ENCODE measurements around the gene UVRAG. TPM values are rescaled to one million over a fixed set of nuclear protein-coding genes. Genes with fewer than 3 reads are reported as not detected.

UVRAG gene
- total and polyA plus RNA-seq, 7 donors: 6.2 to 16.8 (median 13.6) TPM

DNA sequence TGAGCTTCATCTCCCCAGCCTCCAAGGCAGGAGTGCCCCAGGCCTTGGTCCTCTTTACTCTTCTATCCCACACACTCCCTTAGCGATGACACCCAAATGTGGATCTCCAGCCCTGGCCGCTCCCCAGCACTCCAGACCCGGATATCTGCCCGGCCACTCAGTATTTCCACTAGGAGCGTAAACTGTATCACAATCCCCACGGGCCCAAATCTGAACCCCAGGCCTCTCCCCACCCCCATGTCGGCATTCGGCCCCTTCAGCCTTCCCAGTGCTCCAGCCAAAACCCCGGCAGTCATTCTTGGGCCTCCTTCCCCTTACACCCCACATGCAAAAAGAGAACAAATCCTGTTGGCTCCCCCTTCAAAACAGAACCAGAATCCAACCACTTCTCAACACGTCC lies 370.5 kb downstream of the UVRAG start:
- H3K27me3 ChIP-seq (ENCODE audit: insufficient read depth in 3 of 3, low read length in 2 of 3): no peaks in the 10 kb centered on the region
- DNase-seq (no peak), ATAC-seq (peak in 1 of 4 donors; percentile 0)
- H3K9me3 ChIP-seq: no peaks in the 10 kb centered on the region
- peaks cover 21% of the 10 kb centered on the region for H3K4me1 ChIP-seq
- H3K27ac ChIP-seq: peak overlapping the region; percentile 88
- peaks cover 0 to 13% of the 10 kb centered on the region in 2 donors for H3K36me3 ChIP-seq (ENCODE audit: insufficient read depth in 1 of 2, low read depth in 1 of 2)
- intact Hi-C loops (cut with DNase I): no loop called here
- no peak overlapping the region for H3K4me3 ChIP-seq
- TF ChIP-seq, protein P1, sequence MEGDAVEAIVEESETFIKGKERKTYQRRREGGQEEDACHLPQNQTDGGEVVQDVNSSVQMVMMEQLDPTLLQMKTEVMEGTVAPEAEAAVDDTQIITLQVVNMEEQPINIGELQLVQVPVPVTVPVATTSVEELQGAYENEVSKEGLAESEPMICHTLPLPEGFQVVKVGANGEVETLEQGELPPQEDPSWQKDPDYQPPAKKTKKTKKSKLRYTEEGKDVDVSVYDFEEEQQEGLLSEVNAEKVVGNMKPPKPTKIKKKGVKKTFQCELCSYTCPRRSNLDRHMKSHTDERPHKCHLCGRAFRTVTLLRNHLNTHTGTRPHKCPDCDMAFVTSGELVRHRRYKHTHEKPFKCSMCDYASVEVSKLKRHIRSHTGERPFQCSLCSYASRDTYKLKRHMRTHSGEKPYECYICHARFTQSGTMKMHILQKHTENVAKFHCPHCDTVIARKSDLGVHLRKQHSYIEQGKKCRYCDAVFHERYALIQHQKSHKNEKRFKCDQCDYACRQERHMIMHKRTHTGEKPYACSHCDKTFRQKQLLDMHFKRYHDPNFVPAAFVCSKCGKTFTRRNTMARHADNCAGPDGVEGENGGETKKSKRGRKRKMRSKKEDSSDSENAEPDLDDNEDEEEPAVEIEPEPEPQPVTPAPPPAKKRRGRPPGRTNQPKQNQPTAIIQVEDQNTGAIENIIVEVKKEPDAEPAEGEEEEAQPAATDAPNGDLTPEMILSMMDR (IDR thresholded peaks at IDR 0.05): no peak
- 39 to 58% (median 39%) methylated on average over 10 of the region's 10 CpGs for WGBS, 3 donors

DNA sequence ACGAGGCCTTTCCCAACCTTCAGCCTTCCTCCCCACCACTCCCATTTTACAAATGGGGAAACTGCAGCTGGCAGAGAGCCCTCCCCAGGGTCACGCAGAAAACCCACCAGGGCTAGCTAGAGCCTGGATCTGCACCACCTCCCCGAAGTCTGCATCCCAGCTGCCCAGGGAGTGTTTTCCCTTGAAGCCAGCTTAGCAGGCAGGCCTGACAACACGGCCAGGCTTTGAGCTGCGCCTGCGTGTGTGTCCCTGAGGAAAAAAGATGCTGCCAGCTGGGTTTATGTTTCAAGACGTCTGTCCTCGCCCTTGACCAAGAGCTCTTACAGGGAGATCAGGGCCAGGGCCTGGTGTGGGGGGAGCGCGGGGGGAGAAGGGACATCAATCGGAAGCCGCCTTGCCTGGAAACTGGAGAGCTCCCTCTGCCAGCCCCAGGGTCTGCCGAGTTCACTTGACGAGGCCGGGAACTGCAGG lies 371.0 kb downstream of the UVRAG start:
- Histone ChIP-seq H3K4me3 (no peak overlapping the region), H3K4me1 (peaks cover 21% of the 10 kb centered on the region), H3K9me3 (no peaks in the 10 kb centered on the region), H3K36me3 (ENCODE audit: insufficient read depth in 1 of 2, low read depth in 1 of 2) (peaks cover 0 to 17% of the 10 kb centered on the region in 2 donors), H3K27ac (peak overlapping the region; percentile 88), H3K27me3 (ENCODE audit: insufficient read depth in 3 of 3, low read length in 2 of 3) (no peaks in the 10 kb centered on the region)
- DNase-seq: peak; percentile 86 to 91
- intact Hi-C loops (cut with DNase I): no loop called here
- peak; percentile 88 to 95 (median 90) for ATAC-seq
- 13 to 22% (median 16%) methylated on average over 15 of the region's 15 CpGs for WGBS, 3 donors
- TF ChIP-seq, protein P1 (IDR thresholded peaks at IDR 0.05): no peak

DNA sequence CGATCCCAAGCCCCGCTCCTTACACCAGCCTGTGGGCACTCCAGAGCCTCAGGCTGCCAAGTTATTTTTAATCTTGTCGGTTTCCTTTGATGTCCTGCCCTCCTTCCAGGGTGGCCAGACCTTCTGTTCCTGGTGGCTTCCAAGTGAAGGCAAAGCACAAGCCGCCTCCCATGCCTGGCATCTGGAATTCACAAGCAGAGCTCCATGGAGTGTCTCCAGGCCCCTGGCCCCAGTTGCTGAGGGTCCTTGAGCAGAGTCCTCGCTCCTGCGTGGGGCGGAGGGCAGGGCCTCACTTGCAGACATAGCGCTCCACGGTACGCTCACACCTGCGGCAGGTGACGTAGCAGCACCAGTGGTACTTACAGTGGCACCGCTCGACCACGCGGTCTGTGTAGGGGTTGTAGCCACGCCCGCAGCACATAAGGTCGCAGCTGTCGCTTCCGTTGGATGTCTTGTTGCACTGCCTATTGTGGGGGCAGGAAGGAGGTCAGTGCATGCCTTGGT lies 371.8 kb downstream of the UVRAG start:
- Histone ChIP-seq H3K36me3 (ENCODE audit: insufficient read depth in 1 of 2, low read depth in 1 of 2) (peaks cover 0 to 26% of the 10 kb centered on the region in 2 donors), H3K4me1 (peaks cover 21% of the 10 kb centered on the region), H3K27ac (peak overlapping the region; percentile 88), H3K9me3 (no peaks in the 10 kb centered on the region), H3K27me3 (ENCODE audit: insufficient read depth in 3 of 3, low read length in 2 of 3) (no peaks in the 10 kb centered on the region), H3K4me3 (peak overlapping the region; percentile 51)
- WGBS, 3 donors: 35 to 68% (median 40%) methylated on average over 21 of the region's 21 CpGs
- TF ChIP-seq, protein P1 (IDR thresholded peaks at IDR 0.05): no peak
- peak; percentile 42 to 68 for DNase-seq
- ATAC-seq: peak; percentile 70 to 89 (median 85)
- intact Hi-C loops (cut with DNase I): no loop called here

DNA sequence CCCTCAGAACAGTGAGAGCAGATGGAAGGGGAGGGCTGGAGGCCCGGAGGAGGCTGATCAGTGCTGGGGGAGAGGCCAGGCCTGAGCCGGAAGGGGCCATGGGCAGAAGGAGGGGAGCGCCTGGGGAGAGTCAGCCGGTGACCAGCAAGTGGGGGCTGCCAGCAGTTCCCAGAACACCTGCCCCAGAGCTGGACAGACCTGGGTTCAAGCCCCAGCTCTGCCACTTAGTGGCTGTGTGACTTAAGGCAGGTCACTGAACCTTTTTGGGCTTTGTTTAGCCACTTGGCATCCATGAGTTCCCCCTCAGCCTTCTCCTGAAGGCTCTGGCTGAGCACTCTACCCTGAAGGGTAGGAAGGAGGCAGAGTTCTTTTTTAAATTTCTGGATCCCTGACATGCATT lies 373.9 kb downstream of the UVRAG start:
- peaks cover 0 to 40% of the 10 kb centered on the region in 2 donors for H3K36me3 ChIP-seq (ENCODE audit: insufficient read depth in 1 of 2, low read depth in 1 of 2)
- intact Hi-C loops (cut with DNase I): no loop called here
- peak overlapping the region; percentile 88 for H3K27ac ChIP-seq
- H3K4me3 ChIP-seq: no peak overlapping the region
- peaks cover 20% of the 10 kb centered on the region for H3K4me1 ChIP-seq
- no peaks in the 10 kb centered on the region for H3K27me3 ChIP-seq (ENCODE audit: insufficient read depth in 3 of 3, low read length in 2 of 3)
- TF ChIP-seq, protein P1 (IDR thresholded peaks at IDR 0.05): no peak
- ATAC-seq (no peak), DNase-seq (no peak)
- H3K9me3 ChIP-seq: no peaks in the 10 kb centered on the region
- 87 to 90% (median 89%) methylated on average over 4 of the region's 4 CpGs for WGBS, 3 donors

DNA sequence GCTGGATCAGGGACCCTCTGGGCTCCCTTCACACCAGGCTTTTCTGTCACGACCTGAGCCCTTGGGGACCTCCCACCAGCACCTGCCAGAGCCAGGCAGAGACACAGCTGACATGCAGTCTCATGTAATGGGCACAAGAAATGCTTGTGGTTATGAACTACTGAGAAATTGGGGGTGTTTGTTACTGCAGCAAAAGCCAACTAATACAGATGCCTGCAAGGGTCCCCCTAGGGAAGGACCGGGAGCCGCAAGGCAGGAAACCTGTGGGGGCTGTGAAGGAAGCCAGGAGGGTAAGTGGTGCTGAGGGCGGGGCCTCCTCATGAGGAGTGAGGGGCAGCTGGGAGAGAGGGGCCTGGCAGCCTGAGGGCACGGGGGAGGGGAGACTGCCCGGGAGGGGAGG lies 374.7 kb downstream of the UVRAG start:
- no peak overlapping the region for H3K4me3 ChIP-seq
- intact Hi-C loops (cut with DNase I): no loop called here
- ATAC-seq: no peak
- peaks cover 0 to 44% of the 10 kb centered on the region in 2 donors for H3K36me3 ChIP-seq (ENCODE audit: insufficient read depth in 1 of 2, low read depth in 1 of 2)
- no peak for DNase-seq
- H3K9me3 ChIP-seq: no peaks in the 10 kb centered on the region
- TF ChIP-seq, protein P1 (IDR thresholded peaks at IDR 0.05): no peak
- peaks cover 12% of the 10 kb centered on the region for H3K4me1 ChIP-seq
- WGBS, 3 donors: 76 to 89% (median 83%) methylated on average over 6 of the region's 6 CpGs
- H3K27me3 ChIP-seq (ENCODE audit: insufficient read depth in 3 of 3, low read length in 2 of 3): no peaks in the 10 kb centered on the region
- no peak overlapping the region for H3K27ac ChIP-seq
